GM19025 (cell line): Measurements from ENCODE around the gene BYSL.

Experiments used
- ATAC-seq: cut with Tn5 transposase; IDR thresholded peaks from one replicate; pipeline ENCODE4 v1.9.1; 2021; ENCODE audit warnings: mild to moderate bottlenecking, low read depth, moderate library complexity; ENCODE audit not compliant: unreplicated experiment

BYSL gene

DNA sequence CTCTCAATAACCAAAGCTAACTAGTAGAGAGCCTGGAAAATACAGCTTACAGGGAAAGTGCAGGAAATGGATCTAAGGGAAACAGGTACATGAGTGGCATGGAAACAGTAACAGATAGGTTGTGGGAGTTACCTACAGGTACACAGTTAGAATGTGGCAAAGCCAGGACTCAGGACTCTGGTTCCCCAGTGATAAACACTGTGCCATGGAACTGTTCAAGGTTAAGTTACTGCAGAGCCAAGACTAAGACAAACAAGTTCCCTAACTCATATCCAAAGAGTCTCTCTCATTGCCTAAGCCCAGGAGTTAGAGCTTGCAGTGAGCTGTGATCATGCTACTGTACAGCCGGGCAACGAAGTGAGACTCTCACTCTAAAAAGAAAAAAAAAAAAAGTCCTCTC, 7.0 kb upstream of the BYSL start:
- ATAC-seq: no peak

- no peak for ATAC-seq
Observed at GRCh38 chr6:41914869-41915530, 6.3 kb upstream of the BYSL start.

- ATAC-seq: no peak
Observed at GRCh38 chr6:41917528-41917927, 3.8 kb upstream of the BYSL start.

DNA sequence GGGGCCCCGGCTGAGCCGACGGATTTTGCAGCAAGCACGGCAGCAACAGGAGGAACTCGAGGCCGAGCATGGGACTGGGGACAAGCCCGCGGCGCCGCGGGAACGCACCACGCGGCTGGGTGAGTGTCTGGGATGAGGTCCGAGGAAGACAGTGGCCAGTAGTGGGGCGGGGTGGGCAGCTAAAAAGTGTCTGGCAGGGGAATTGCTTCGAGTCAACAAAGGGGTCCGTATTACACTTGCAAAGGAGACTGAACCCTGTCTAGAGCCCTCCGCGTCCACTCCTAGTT, 356 bp downstream of the BYSL start:
- ATAC-seq: no peak

DNA sequence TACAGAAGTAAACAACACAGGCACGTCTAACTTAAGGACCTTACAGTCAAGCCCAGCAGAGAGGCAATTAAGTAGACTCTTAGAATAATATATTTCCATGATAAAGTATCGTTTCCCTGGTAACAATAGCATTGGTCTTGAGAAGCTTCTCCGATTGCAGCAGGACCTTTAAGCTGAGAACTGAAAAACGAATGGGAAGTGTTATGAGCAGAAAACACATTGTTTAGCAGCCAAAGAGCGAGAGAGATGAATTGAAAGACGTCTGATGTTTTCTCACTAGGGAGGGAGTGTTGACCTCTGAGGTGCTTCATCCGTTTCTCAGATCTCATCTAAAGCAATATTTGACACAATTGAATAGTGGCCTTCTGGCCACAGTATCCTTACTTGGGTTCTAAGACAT, 855 bp downstream of the BYSL start:
- no peak for ATAC-seq

GRCh38 chr6:41927253-41927652, 6.0 kb downstream of the BYSL start:
- ATAC-seq: no peak

DNA sequence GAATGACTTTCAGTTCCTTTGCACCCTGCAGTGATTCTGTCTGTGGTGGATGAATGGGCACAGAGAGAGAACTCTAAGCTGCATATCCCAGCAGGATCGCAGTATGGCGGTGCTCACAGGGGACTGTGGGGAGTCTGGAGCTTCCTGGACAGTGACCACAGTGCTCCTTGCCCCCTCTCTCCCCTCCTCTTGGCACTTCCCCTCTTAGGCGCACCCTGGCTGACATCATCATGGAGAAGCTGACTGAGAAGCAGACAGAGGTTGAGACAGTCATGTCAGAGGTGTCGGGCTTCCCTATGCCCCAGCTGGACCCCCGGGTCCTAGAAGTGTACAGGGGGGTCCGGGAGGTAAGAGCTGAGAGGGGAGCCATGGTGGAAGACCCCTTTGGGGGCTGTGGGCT, 8.6 kb downstream of the BYSL start:
- ATAC-seq: no peak

DNA sequence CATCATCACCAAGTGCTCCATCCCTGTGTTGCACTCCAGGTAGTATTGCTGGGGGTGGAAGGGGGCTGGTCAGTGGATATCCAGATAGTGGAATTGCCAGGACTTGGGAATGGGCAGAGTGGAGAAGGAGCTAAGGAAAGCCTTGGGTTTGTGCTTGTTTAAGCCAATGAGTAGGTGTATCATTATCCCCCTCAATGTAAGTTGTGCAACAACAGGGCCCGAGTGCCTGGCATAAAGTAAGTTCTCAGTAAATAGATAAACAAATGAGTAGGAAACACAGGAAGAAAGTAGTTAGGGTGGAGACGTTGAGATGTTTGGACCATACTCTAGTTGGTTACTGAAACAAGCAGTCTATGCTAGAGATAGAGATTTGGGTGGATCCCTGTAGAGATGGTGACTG, 10.5 kb downstream of the BYSL start:
- ATAC-seq: no peak

DNA sequence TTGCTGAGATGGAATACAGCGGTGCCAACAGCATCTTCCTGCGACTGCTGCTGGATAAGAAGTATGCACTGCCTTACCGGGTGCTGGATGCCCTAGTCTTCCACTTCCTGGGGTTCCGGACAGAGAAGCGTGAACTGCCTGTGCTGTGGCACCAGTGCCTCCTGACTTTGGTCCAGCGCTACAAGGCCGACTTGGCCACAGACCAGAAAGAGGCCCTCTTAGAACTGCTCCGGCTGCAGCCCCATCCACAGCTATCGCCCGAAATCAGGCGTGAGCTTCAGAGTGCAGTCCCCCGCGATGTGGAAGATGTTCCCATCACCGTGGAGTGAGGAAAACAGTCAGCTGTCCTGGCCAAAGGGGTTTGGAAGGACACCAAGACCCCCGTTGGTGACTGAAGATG, 11.1 kb downstream of the BYSL start:
- no peak for ATAC-seq

GRCh38 chr6:41934278-41935192, 13.2 kb downstream of the BYSL start:
- no peak for ATAC-seq

- no peak for ATAC-seq
Observed at GRCh38 chr6:41935193-41935574, 13.9 kb downstream of the BYSL start.

DNA sequence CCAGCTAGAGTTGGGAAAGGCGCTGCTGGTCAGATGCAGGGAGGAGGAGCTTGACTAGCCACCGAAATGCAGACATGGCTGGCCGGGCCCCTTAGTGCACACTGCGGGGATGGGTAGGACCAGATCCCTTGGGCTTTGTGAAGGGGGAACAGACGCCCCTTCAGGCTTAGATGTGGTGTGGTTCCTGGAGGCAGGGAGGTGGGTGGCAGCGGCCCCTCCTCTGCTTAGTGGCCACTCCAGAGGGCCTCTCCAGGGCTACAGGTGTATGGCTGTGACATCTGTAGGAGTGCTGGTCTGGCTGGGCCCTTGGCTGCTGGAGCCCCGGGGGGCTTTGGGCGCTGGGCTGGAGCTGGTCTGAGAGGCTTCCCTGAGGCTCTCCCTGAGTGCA, 14.4 kb downstream of the BYSL start:
- ATAC-seq: no peak

DNA sequence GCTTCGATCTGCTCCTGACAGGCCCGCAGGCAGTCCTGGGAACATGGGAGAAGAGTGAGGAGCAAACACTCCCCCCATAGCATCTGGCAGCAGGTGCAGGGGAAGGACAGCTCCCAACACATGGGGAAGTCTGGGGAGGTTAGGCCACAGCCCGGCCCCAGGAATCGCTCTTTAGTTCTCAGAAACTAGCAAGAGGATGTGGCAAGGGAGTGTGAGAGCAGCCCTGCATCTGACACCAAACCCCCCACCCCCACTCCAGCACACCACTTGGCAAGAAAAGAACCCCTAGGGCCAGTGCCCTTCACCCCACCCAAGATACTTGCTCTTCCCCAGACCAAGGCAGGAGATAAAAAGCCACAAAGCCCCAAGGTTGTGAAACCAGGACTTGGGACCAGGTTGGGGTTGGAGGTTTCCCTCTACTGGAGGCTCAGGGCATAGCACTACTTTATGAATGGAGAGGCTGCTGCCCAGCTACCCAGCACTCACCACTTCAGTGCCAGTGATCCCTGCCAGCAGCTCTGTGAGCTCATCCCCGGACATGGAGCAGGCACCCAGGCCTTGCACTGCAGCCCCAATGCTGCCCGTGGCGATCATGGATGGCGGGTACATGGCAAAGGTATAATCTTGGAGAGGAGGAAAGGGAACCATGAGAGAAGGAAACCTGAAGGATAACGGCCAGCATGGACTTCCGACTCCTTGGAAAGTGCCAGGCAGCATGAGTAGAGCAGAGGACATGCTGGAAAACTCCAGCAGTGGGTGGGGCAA, 15.0 kb downstream of the BYSL start:
- no peak for ATAC-seq

DNA sequence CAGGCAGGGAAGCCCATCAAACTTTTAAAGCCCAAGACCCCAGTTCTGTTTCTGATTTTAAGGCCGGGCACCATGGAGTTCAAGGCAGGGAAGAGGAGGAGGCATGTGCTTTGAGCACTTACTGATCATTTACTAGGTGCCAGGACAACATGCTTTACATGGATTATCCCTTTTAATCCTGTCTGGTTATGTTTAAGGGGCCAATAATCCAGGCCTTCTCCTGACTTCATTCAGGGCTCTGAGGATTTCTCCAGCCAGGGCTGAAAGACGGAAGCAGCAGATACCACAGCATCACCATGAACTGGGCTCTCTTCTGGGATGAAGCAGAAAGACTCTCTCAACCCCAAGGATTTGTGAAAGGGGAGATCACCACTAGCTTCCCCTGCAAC, 16.2 kb downstream of the BYSL start:
- no peak for ATAC-seq

GRCh38 chr6:41937861-41938574, 16.7 kb downstream of the BYSL start:
- ATAC-seq: no peak

DNA sequence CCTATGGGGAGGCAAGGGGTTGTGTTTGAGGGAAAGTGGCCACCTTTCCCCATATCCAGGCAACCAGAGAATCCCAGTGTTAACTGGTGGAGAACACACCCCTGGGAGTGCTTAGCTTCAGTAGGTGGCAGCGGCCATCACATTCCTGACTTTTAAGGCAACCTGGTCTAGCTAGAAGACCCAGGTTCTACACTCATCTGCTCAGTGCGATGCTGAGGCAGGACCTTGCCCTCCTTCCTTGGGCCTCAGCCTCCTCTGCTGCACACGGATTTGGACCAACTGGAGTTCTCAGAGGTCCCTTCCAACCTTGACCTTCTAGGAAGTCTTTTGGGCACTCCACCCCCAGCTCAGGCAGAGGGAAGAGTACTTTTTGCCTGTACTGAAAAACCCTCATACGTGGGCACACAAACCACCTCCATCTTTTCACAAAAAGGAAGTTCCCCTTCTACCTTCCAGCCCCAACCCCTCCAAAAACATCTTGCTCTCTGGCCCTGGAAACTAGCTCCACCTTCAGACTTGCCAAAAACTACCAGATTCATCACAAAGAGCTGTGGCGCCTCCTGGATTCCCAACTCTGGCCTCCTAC, 17.4 kb downstream of the BYSL start:
- ATAC-seq: no peak

DNA sequence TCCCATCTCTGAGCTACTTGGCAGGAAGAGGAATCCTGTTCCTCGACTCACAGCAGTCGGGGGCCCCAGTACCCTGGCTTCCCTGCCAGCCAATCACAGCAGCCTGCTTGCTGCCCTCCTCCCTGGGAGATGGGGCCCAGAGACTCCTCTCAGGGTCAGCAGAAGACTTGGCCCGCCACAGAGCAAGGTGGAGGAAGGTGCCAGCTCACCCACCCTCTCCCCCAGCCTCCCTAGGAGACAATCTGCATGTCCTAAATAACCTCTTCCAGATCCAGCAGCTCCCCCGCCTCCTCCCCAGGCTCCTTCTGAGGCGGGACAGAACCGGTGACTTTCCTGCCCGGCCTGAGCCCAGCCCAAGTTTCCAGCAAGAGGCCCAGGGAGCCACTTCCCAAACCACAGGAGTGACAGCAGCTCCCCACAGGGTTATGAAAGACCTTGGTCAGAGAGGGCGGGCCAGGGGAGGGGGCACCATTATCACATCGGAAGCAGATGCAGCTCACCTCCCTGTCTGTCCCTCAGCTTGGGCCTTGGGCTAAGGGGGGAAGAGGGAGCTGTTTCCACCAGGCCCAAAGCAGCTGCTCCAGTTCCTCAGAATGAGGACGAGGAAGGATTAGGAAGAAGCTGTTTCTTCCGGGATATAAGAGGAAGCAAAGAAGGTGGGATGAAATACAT, 18.0 kb downstream of the BYSL start:
- no peak for ATAC-seq

- no peak for ATAC-seq
Observed at GRCh38 chr6:41939848-41940758, 18.8 kb downstream of the BYSL start.

- no peak for ATAC-seq
Observed at GRCh38 chr6:41940759-41941279, 19.5 kb downstream of the BYSL start.
